ENCODE data around the gene MCUR1. TPM values are rescaled to one million over a fixed set of nuclear protein-coding genes. Genes with fewer than 3 reads are reported as not detected.
"Not testable (repeated sequence)": the region's sequence is repeated elsewhere in the genome, so short reads cannot be mapped to it uniquely, and the experiment has no call there.

The MCUR1 gene
- total and polyA plus RNA-seq, 4 experiments from 2014 or later: 5.9 to 11.6 (median 11.4) TPM

DNA sequence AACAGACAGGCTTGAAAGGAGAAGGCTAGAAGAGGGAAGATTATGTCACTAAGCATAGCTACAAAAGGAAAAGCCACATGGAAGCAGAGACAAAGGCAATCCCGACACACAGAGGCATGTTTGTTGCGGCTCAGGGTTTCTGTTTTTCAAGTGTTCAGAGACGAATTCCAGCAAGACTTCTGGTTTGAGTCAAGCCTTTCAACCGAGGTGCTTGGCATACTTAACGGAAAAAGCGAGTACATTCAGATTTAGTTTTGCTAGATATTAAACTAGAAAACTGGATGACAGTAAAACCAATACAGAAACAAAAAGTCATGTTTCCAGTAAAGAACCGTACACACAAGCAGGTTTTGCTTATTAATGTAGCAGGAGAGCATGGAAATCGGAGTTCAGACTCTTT, 27.2 kb downstream of the MCUR1 start:
- no peak overlapping the region for H3K4me3 ChIP-seq (ENCODE audit: low read length in 2 of 2)
- ChIA-PET POLR2A (ENCODE audit: partially characterized antibody) (no interaction called here), CTCF (ENCODE audit: partially characterized antibody) (interaction anchor here (1.1 to 3.1 kb wide), 2 partner anchors 8 to 28 kb away, joined by 4 to 21 read pairs; no protein-coding TSS in a partner anchor)
- Mint-ChIP-seq H3K4me1 (peaks cover 0 to 2% (median 0%) of the 10 kb centered on the region in 4 donors), H3K9me3 (no peaks in the 10 kb centered on the region), H3K36me3 (peaks cover 21 to 26% of the 10 kb centered on the region in 2 donors), H3K27ac (no peak overlapping the region), H3K4me3 (no peak overlapping the region), H3K27me3 (no peaks in the 10 kb centered on the region)
- no peak for DNase-seq
- H3K27me3 ChIP-seq (ENCODE audit: insufficient read depth, low read length): no peaks in the 10 kb centered on the region
- no peak overlapping the region for H3K27ac ChIP-seq (ENCODE audit: low read depth, low read length)
- no peaks in the 10 kb centered on the region for H3K36me3 ChIP-seq (ENCODE audit: insufficient read depth, low read length)
- intact Hi-C loops (cut with micrococcal nuclease): no loop called here
- H3K9me3 ChIP-seq (ENCODE audit: control insufficient read depth in 1 of 2, low read length in 2 of 2): no peaks in the 10 kb centered on the region
- no peaks in the 10 kb centered on the region for H3K4me1 ChIP-seq (ENCODE audit: insufficient read depth, low read length)

DNA sequence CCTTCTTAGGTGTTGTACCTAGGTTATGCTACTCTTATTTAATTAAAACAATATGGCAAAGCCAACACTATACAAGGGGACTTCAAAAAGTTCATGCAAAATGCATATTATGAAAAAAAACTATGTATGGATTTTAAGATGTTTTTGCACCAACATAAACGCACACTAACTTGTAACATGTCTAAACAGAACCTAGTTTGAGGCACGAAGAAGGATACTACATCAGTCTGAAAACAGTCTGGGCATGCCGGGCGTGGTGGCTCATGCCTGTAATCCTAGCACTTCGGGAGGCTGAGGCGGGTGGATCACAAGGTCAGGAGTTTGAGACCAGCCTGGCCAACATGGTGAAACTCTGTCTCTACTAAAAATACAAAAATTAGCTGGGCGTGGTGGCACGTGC, 34.2 kb downstream of the MCUR1 start:
- not testable (repeated sequence) for H3K27ac Mint-ChIP-seq

DNA sequence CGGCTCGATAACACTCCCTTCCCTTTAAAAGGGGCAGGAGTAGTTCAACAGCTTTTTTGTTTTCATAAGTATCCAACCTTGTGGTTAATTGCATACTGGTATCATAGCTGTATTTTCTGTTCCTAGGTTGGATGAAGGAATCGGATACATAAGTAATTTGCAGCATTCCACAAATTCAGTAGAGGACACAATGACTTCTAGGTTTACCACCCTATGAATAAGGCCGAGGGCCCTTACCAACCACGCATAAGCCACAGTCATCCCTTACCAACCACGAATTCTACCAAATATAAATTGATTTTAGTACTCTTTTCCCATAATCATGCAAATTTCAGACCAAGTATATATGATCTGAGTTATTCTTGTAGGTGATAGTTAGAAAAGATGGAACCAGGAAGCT, 36.3 kb downstream of the MCUR1 start:
- Histone ChIP-seq H3K9me3 (ENCODE audit: control insufficient read depth in 1 of 2, low read length in 2 of 2) (no peaks in the 10 kb centered on the region), H3K27me3 (ENCODE audit: insufficient read depth, low read length) (no peaks in the 10 kb centered on the region), H3K4me1 (ENCODE audit: insufficient read depth, low read length) (no peaks in the 10 kb centered on the region), H3K27ac (ENCODE audit: low read depth, low read length) (no peak overlapping the region), H3K4me3 (ENCODE audit: low read length in 2 of 2) (no peak overlapping the region), H3K36me3 (ENCODE audit: insufficient read depth, low read length) (no peaks in the 10 kb centered on the region)
- H3K4me1 Mint-ChIP-seq: no peaks in the 10 kb centered on the region
- intact Hi-C loops (cut with micrococcal nuclease): no loop called here
- DNase-seq: no peak
- ChIA-PET CTCF (ENCODE audit: partially characterized antibody) (interaction anchor here (1.7 kb wide), 1 partner anchor 22 kb away, joined by 4 read pairs; no protein-coding TSS in a partner anchor), POLR2A (ENCODE audit: partially characterized antibody) (interaction anchor here (1.1 kb wide), 1 partner anchor 163 kb away, joined by 4 read pairs; the partner anchor contains the start of gene NOL7)
- H3K4me3 Mint-ChIP-seq: no peak overlapping the region
- H3K27me3 Mint-ChIP-seq: no peaks in the 10 kb centered on the region
- no peaks in the 10 kb centered on the region for H3K9me3 Mint-ChIP-seq
- no peaks in the 10 kb centered on the region for H3K36me3 Mint-ChIP-seq
- no peak overlapping the region for H3K27ac Mint-ChIP-seq

More for the DNA sequence above, 34.2 kb downstream of the MCUR1 start:
- POLR2A ChIA-PET (ENCODE audit: partially characterized antibody); H3K27me3 ChIP-seq (ENCODE audit: insufficient read depth, low read length); H3K9me3 ChIP-seq (ENCODE audit: control insufficient read depth in 1 of 2, low read length in 2 of 2); H3K4me3 ChIP-seq (ENCODE audit: low read length in 2 of 2); H3K4me3 Mint-ChIP-seq; H3K36me3 ChIP-seq (ENCODE audit: insufficient read depth, low read length); H3K27me3 Mint-ChIP-seq; H3K9me3 Mint-ChIP-seq; DNase-seq; intact Hi-C loops (cut with micrococcal nuclease); H3K27ac ChIP-seq (ENCODE audit: low read depth, low read length); H3K4me1 ChIP-seq (ENCODE audit: insufficient read depth, low read length); H3K4me1 Mint-ChIP-seq; H3K36me3 Mint-ChIP-seq: not testable (repeated sequence)
- CTCF ChIA-PET (ENCODE audit: partially characterized antibody): interaction anchor here (1.1 kb wide), 1 partner anchor 15 kb away, joined by 3 read pairs; no protein-coding TSS in a partner anchor

DNA sequence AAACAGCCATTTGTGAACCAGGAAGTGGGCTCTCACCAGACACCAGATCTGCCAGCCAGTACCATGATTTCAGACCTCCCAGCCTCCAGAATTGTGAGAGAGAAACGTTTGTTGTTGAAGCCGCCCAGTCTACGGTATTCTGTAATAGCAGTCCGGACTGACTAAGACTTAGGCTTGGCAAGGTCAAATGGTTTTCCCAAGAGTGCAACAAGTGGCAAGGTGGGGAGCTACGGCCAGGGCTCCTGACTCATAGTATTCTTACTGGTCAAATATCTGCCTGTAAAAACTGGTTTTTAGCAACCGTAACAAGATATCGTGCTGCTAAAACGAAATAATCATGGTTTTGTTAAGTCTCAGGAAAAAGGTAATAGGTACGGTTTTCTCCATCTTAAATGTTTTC, 37.8 kb downstream of the MCUR1 start:
- H3K4me3 ChIP-seq (ENCODE audit: low read length in 2 of 2): no peak overlapping the region
- ChIA-PET CTCF (ENCODE audit: partially characterized antibody) (interaction anchor here (1.8 kb wide), 1 partner anchor 18 kb away, joined by 5 read pairs; no protein-coding TSS in a partner anchor), POLR2A (ENCODE audit: partially characterized antibody) (no interaction called here)
- H3K27ac ChIP-seq (ENCODE audit: low read depth, low read length): no peak overlapping the region
- no peaks in the 10 kb centered on the region for H3K4me1 ChIP-seq (ENCODE audit: insufficient read depth, low read length)
- no peaks in the 10 kb centered on the region for H3K36me3 ChIP-seq (ENCODE audit: insufficient read depth, low read length)
- no peak for DNase-seq
- Mint-ChIP-seq H3K9me3 (no peaks in the 10 kb centered on the region), H3K4me3 (no peak overlapping the region), H3K4me1 (no peaks in the 10 kb centered on the region), H3K27ac (no peak overlapping the region), H3K36me3 (no peaks in the 10 kb centered on the region), H3K27me3 (no peaks in the 10 kb centered on the region)
- H3K9me3 ChIP-seq (ENCODE audit: control insufficient read depth in 1 of 2, low read length in 2 of 2): no peaks in the 10 kb centered on the region
- intact Hi-C loops (cut with micrococcal nuclease): no loop called here
- H3K27me3 ChIP-seq (ENCODE audit: insufficient read depth, low read length): no peaks in the 10 kb centered on the region

DNA sequence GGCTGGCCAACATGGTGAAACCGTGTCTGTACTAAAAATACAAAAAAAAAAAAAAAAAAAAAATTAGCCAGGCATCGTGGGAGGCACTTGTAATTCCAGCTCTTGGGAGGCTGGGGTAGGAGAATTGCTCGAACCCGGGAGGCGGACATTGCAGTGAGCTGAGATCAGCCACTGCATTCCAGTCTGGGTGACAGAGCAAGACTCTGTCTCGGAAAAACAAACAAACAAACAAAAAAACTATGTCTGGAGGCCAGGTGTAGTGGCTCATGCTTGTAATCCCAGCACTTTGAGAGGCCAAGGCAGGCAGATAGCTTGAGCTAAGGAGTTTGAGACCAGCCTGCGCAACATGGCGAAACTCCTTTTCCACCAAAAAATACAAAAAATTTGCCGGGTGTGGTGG, 38.9 kb downstream of the MCUR1 start:
- H3K4me3 Mint-ChIP-seq; H3K9me3 ChIP-seq (ENCODE audit: control insufficient read depth in 1 of 2, low read length in 2 of 2); DNase-seq; H3K27me3 Mint-ChIP-seq; H3K27ac ChIP-seq (ENCODE audit: low read depth, low read length); H3K4me1 Mint-ChIP-seq; H3K27ac Mint-ChIP-seq; H3K27me3 ChIP-seq (ENCODE audit: insufficient read depth, low read length); H3K4me1 ChIP-seq (ENCODE audit: insufficient read depth, low read length); H3K36me3 Mint-ChIP-seq; intact Hi-C loops (cut with micrococcal nuclease); H3K4me3 ChIP-seq (ENCODE audit: low read length in 2 of 2); POLR2A ChIA-PET (ENCODE audit: partially characterized antibody); H3K9me3 Mint-ChIP-seq; H3K36me3 ChIP-seq (ENCODE audit: insufficient read depth, low read length): not testable (repeated sequence)
- CTCF ChIA-PET (ENCODE audit: partially characterized antibody): interaction anchor here (0.8 to 1.8 kb wide), 2 partner anchors 19 to 120 kb away, joined by 3 to 5 read pairs; no protein-coding TSS in a partner anchor

DNA sequence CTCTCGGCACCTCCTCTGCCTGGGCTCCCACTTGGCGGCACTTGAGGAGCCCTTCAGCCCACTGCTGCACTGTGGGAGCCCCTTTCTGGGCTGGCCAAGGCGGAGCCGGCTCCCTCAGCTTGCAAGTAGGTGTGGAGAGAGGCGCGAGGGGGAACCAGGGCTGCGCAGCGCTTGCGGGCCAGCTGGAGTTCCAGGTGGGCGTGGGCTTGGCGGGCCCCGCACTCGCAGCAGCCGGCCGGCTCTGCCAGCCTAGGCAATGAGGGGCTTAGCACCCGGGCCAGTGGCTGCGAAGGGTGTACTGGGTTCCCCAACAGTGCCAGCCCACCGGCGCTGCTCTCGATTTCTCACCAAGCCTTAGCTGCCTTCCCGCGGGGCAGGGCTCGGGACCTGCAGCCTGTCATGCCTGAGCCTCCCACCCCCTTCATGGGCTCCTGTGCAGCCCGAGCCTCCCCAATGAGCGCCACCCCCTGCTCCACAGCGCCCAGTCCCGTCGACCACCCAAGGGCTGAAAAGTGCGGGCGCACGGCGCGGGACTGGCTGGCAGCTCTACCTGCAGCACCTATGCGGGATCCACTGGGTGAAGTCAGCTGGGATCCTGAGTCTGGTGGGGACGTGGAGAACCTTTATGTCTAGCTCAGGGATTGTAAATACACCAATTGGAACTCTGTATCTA, 41.9 kb downstream of the MCUR1 start:
- H3K9me3 Mint-ChIP-seq; CTCF ChIA-PET (ENCODE audit: partially characterized antibody); H3K4me1 ChIP-seq (ENCODE audit: insufficient read depth, low read length); POLR2A ChIA-PET (ENCODE audit: partially characterized antibody); DNase-seq; H3K36me3 Mint-ChIP-seq; H3K9me3 ChIP-seq (ENCODE audit: control insufficient read depth in 1 of 2, low read length in 2 of 2); H3K27ac ChIP-seq (ENCODE audit: low read depth, low read length); H3K4me3 ChIP-seq (ENCODE audit: low read length in 2 of 2); intact Hi-C loops (cut with micrococcal nuclease); H3K27me3 ChIP-seq (ENCODE audit: insufficient read depth, low read length); H3K27me3 Mint-ChIP-seq; H3K27ac Mint-ChIP-seq; H3K36me3 ChIP-seq (ENCODE audit: insufficient read depth, low read length); H3K4me3 Mint-ChIP-seq; H3K4me1 Mint-ChIP-seq: not testable (repeated sequence)

DNA sequence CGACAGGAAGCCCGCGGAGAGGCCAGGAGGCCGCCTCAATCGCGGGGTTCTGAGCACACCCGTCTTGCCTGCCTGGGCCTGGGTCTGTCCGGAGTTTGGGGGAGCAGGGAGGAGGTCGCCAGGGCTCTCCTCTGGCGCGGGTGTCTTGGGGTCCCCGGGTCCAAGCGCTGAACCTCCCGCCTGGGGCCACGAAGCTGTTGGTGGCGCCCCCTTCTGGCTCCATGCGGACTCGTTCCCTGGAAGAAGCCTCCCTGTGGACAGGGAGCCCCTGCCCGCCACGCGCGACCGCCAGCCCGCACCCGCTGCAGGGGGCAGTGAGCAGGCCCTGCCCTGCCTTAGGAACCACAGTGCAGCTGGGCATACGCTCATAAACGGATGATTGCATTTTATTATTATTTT, 44.7 kb downstream of the MCUR1 start:
- Histone ChIP-seq H3K4me3 (ENCODE audit: low read length in 2 of 2) (no peak overlapping the region), H3K27ac (ENCODE audit: low read depth, low read length) (no peak overlapping the region), H3K4me1 (ENCODE audit: insufficient read depth, low read length) (peaks cover 3% of the 10 kb centered on the region), H3K9me3 (ENCODE audit: control insufficient read depth in 1 of 2, low read length in 2 of 2) (no peaks in the 10 kb centered on the region), H3K36me3 (ENCODE audit: insufficient read depth, low read length) (no peaks in the 10 kb centered on the region), H3K27me3 (ENCODE audit: insufficient read depth, low read length) (no peaks in the 10 kb centered on the region)
- Mint-ChIP-seq H3K36me3 (no peaks in the 10 kb centered on the region), H3K27ac (no peak overlapping the region), H3K9me3 (no peaks in the 10 kb centered on the region), H3K4me3 (no peak overlapping the region), H3K4me1 (peaks cover 10 to 27% (median 15%) of the 10 kb centered on the region in 4 donors), H3K27me3 (no peaks in the 10 kb centered on the region)
- DNase-seq: no peak
- CTCF ChIA-PET (ENCODE audit: partially characterized antibody): interaction anchor here (1.3 to 1.8 kb wide), 3 partner anchors 16 to 195 kb away, joined by 3 to 4 read pairs (median 3); partner anchors contain the start of gene SIRT5
- intact Hi-C loops (cut with micrococcal nuclease): loop anchor here (5.0 to 10.0 kb wide), 2 partner anchors 42 to 315 kb away; no protein-coding TSS in a partner anchor
- POLR2A ChIA-PET (ENCODE audit: partially characterized antibody): interaction anchor here (1.1 kb wide), 1 partner anchor 155 kb away, joined by 3 read pairs; the partner anchor contains the start of gene NOL7
